Heart left ventricle (tissue), 13 donors: ENCODE results near the gene FCGR3B.
"Not testable (repeated sequence)": the region's sequence is repeated elsewhere in the genome, so short reads cannot be mapped to it uniquely, and the experiment has no call there.

Experiments
- CTCF ChIP-seq, 12 donors: fragments of 200-600 bp; sonication (generic) in 4 of 12; IDR thresholded peaks; one replicate each; pipeline versions ENCODE4 v1.5.0 to v1.8.0; 2018 to 2022; ENCODE audit warnings: antibody characterized with exemption in 12 of 12, mild to moderate bottlenecking in 5 of 12
- POLR2A ChIP-seq, 2 donors: fragments of 450-650 bp; IDR thresholded peaks; one replicate each; pipeline ENCODE4 v1.6.1; 2017; ENCODE audit warnings: antibody characterized with exemption in 2 of 2, mild to moderate bottlenecking in 2 of 2, moderate library complexity in 2 of 2
- donor health status: ischemic (EF 13 %, LVEDD 7.1; RV severe dilation, severe dysfunction).
- donor health status: DM: no; HTN: yes; CAD: no.
- donor health status: DM: no; HTN: no; CAD: no.
- donor health status: ischemic (EF 25% LVEDD 6.9; RV normal size, moderate dysfunction).
- donor health status: ischemic (EF 25% LVEDD 5.7; RV mildly dilated, moderate dysfunction).
- donor health status: ischemic (EF 35%, LVEDD 5.7; RV mildly dilated, moderate dysfunction).
- donor health status: nonischemic (EF 11% LVEDD 7.7; RV severe dilation, severe dysfunction).
- donor health status: DM: yes; HTN: yes; CAD: no.
- donor health status: PGD.
- donor health status: ischemic (EF 29% LVEDD 5.4; RV normal size, mild dysfunction).
- donor health status: nonischemic (EF 23%, LVEDD 6.1; RV moderate dilation, normal function).

GRCh38 chr1:161644855-161645254 lies 13.9 kb upstream of the FCGR3B start:
- not testable (repeated sequence) for TF ChIP-seq CTCF, POLR2A (IDR thresholded peaks at IDR 0.05)
